H1 (cell line): ENCODE data around the gene OGT.

Source experiments
- ASH2L ChIP-seq: fragments of 200-600, 300-600 bp; sonication (generic); IDR thresholded peaks from one replicate; pipeline ENCODE4 v1.7.1; 2017; ENCODE audit warnings: low read length
- CHD2 ChIP-seq: IDR thresholded peaks from 2 replicates; pipeline ENCODE4 v1.6.1; 2012; ENCODE audit warnings: low read length, improper control_type of control experiment
- CTCF ChIP-seq, 3 experiments: IDR thresholded peaks; 1 replicate in 2 of 3; 2 replicates in 1 of 3; pipeline versions ENCODE4 v1.5.1 to v1.6.1; 2011; ENCODE audit warnings: low read length in 3 of 3, mild to moderate bottlenecking in 3 of 3, inconsistent platforms in 2 of 3, low read depth in 1 of 3, moderate library complexity in 1 of 3; ENCODE audit not compliant: insufficient read depth in 1 of 3; ENCODE audit errors: control extremely low read depth in 1 of 3
- MAFK ChIP-seq: IDR thresholded peaks from 2 replicates; pipeline ENCODE4 v1.6.1; 2012; ENCODE audit warnings: low read depth, mild to moderate bottlenecking, improper control_type of control experiment, low read length
- POLR2A ChIP-seq, 2 experiments: IDR thresholded peaks; 1 replicate in 1 of 2; 2 replicates in 1 of 2; pipeline ENCODE4 v1.6.1; 2011; ENCODE audit warnings: low read depth in 2 of 2, low read length in 2 of 2, mild to moderate bottlenecking in 2 of 2; ENCODE audit errors: control extremely low read depth in 1 of 2
- POLR2AphosphoS5 ChIP-seq: IDR thresholded peaks from 2 replicates; pipeline ENCODE4 v1.6.1; 2011; ENCODE audit warnings: low read depth, low read length
- TAF7 ChIP-seq: optimal IDR thresholded peaks from 2 replicates; pipeline ENCODE3; 2011; ENCODE audit warnings: low read depth, mild to moderate bottlenecking, inconsistent platforms, low read length, moderate library complexity, borderline replicate concordance

DNA sequence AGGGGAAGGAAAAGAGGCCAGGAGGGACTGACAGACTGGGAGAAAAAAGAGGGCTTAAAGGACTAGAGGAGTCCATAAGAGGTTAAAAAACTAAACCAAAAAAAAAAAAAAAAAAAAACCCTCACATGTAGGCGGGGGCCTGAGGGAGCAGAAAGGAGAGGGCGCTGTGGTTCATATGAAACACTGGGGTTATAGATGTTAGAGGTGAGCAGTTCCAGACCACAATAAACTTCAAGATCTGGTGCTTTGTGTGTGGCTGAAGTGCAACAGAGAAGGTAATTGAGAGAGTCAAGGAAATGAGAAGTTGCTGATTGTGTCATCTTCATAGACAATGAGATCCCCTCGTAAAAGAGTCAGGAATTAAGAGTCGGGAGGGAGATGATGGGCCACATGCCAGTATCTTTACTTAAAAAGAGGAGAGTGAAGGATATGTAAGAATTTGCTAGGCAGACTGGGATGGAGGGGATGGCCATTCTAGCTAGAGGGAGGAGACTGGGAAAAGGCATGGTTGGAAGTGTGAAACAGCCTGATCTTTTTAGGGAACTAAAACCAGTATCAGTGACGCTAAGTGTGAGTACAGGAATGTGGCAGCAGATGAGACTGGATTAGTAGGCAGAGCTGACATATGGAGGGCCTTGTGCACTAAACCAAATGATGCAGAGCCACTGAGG lies 18.4 kb upstream of the OGT start:
- TF ChIP-seq CTCF (IDR thresholded peaks at IDR 0.05; ENCODE audit: control extremely low read depth in 1 of 3, insufficient read depth in 1 of 3, low read depth in 1 of 3, low read length in 3 of 3) = no peak
- TF ChIP-seq POLR2A (IDR thresholded peaks at IDR 0.05; ENCODE audit: control extremely low read depth in 1 of 2, low read depth in 2 of 2, low read length in 2 of 2) = no peak
- TF ChIP-seq ASH2L = no peak
- no peak for TF ChIP-seq MAFK
- TF ChIP-seq TAF7 = no peak
- no peak for TF ChIP-seq POLR2AphosphoS5
- no peak for TF ChIP-seq CHD2
